Memory B cell (primary cell): ENCODE data around the gene RTL10.
A peak's percentile ranks its signal among the peaks of the same experiment; 100 is the strongest.

Source experiments
- ATAC-seq: fragments of 150-1000 bp; cut with Tn5 transposase; 2 replicates; pipeline ENCODE4 v1.10.0; 2021; ENCODE audit warnings: low read depth, mild to moderate bottlenecking, moderate library complexity
- DNase-seq, 2 donors: peaks; one replicate each; pipeline ENCODE4 v3.0.0; 2022; ENCODE audit warnings: low spot score in 2 of 2
- H3K27ac Mint-ChIP-seq: one replicate; pipeline ENCODE4 v1.8.0; 2022; ENCODE audit warnings: mild to moderate bottlenecking, moderate library complexity, mixed read lengths
- H3K27me3 Mint-ChIP-seq: one replicate; pipeline ENCODE4 v1.8.0; 2022; ENCODE audit warnings: mixed read lengths
- H3K36me3 Mint-ChIP-seq: one replicate; pipeline ENCODE4 v1.8.0; 2022; ENCODE audit warnings: mild to moderate bottlenecking, mixed read lengths
- H3K4me1 Mint-ChIP-seq: one replicate; pipeline ENCODE4 v1.8.0; 2022; ENCODE audit warnings: mixed read lengths
- H3K4me3 Mint-ChIP-seq: one replicate; pipeline ENCODE4 v1.8.0; 2022; ENCODE audit warnings: mild to moderate bottlenecking, moderate library complexity, mixed read lengths
- H3K9me3 Mint-ChIP-seq: one replicate; pipeline ENCODE4 v1.8.0; 2022; ENCODE audit warnings: mixed read lengths

The RTL10 gene

DNA sequence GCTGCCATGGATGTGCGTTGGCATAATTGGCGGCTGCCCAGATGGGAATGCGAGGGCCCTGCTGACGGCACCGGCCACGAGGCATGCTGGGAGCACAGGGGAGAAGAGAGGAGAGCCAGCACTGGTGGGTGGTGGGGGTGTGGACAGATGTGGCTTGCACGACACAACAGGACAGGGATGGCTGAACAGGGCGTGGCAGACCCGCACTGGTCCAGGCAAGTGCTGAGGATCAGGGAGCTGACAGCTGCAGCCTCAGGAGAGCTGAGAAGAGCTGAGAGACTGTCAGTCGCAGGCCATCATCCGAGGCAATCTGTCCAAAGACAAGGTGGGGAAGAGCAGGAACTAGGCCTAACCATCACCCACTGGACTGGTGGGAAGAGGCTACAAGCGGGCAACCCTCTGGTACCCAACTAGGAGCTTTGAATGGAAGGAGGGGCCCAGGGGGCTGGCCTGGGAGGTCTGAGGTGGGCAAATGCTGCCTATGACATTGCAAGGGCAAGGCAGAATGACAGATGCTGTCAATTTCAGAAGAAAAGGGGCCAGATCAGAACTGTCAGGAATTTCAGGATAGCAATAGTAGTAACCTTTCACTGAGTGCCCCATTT, 2.4 kb downstream of the RTL10 start:
- no peak overlapping the region for H3K4me3 Mint-ChIP-seq
- H3K4me1 Mint-ChIP-seq, result peaks cover 27% of the 10 kb centered on the region
- no peak overlapping the region for H3K27ac Mint-ChIP-seq
- no peaks in the 10 kb centered on the region for H3K9me3 Mint-ChIP-seq
- H3K27me3 Mint-ChIP-seq, result no peaks in the 10 kb centered on the region
- ATAC-seq, result no peak
- peaks cover 7% of the 10 kb centered on the region for H3K36me3 Mint-ChIP-seq
- DNase-seq, result no peak

- H3K36me3 Mint-ChIP-seq, result peaks cover 7% of the 10 kb centered on the region
- no peak for ATAC-seq
- H3K4me3 Mint-ChIP-seq, result no peak overlapping the region
- H3K27ac Mint-ChIP-seq, result no peak overlapping the region
- H3K4me1 Mint-ChIP-seq, result peaks cover 27% of the 10 kb centered on the region
- DNase-seq, result no peak
- H3K27me3 Mint-ChIP-seq, result no peaks in the 10 kb centered on the region
- H3K9me3 Mint-ChIP-seq, result no peaks in the 10 kb centered on the region
Measured at GRCh38 chr22:19851291-19852176, 3.1 kb downstream of the RTL10 start.

DNA sequence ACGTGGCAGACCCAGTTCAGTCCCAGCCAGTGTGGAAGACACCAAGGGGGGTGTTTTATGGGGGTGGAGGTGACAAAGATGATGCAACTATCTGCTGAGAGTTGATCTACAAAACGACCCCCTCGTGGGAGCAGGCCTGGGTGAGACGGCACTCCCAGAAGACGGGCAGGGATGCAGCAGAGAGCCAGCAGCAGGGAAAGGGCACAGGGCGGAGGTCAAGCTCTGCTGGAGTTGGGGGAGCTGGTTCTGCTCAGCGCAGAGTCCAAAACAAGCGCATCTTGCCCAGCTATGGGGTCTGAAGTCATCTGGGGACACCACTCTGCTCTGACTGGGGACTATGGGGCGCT, 3.9 kb downstream of the RTL10 start:
- peaks cover 7% of the 10 kb centered on the region for H3K36me3 Mint-ChIP-seq

GRCh38 chr22:19849835-19850762, 4.6 kb downstream of the RTL10 start:
- DNase-seq (no peak), ATAC-seq (no peak)
- Mint-ChIP-seq H3K27me3 (no peaks in the 10 kb centered on the region), H3K4me3 (no peak overlapping the region), H3K27ac (no peak overlapping the region), H3K9me3 (no peaks in the 10 kb centered on the region), H3K36me3 (peaks cover 7% of the 10 kb centered on the region), H3K4me1 (peaks cover 24% of the 10 kb centered on the region)

More for the DNA sequence above, 3.9 kb downstream of the RTL10 start:
- Mint-ChIP-seq H3K27ac (no peak overlapping the region), H3K27me3 (no peaks in the 10 kb centered on the region), H3K9me3 (no peaks in the 10 kb centered on the region), H3K4me1 (peaks cover 24% of the 10 kb centered on the region), H3K4me3 (no peak overlapping the region)
- DNase-seq (no peak), ATAC-seq (no peak)

- no peak overlapping the region for H3K4me3 Mint-ChIP-seq
- peaks cover 7% of the 10 kb centered on the region for H3K36me3 Mint-ChIP-seq
- no peak overlapping the region for H3K27ac Mint-ChIP-seq
- H3K9me3 Mint-ChIP-seq, result no peaks in the 10 kb centered on the region
- no peaks in the 10 kb centered on the region for H3K27me3 Mint-ChIP-seq
- DNase-seq (no peak), ATAC-seq (no peak)
- peaks cover 29% of the 10 kb centered on the region for H3K4me1 Mint-ChIP-seq
Measured at GRCh38 chr22:19848298-19849224, 6.1 kb downstream of the RTL10 start.

GRCh38 chr22:19847345-19847632, 7.4 kb downstream of the RTL10 start:
- peaks cover 18% of the 10 kb centered on the region for H3K4me1 Mint-ChIP-seq
- ATAC-seq (no peak), DNase-seq (no peak)
- peaks cover 7% of the 10 kb centered on the region for H3K36me3 Mint-ChIP-seq
- no peak overlapping the region for H3K4me3 Mint-ChIP-seq
- H3K9me3 Mint-ChIP-seq, result no peaks in the 10 kb centered on the region
- H3K27ac Mint-ChIP-seq, result no peak overlapping the region
- no peaks in the 10 kb centered on the region for H3K27me3 Mint-ChIP-seq

- DNase-seq, result no peak
- Mint-ChIP-seq H3K4me3 (no peak overlapping the region), H3K9me3 (no peaks in the 10 kb centered on the region), H3K27me3 (no peaks in the 10 kb centered on the region), H3K27ac (no peak overlapping the region), H3K4me1 (peaks cover 14% of the 10 kb centered on the region), H3K36me3 (peaks cover 4% of the 10 kb centered on the region)
- ATAC-seq, result no peak
Measured at GRCh38 chr22:19846620-19847344, 7.9 kb downstream of the RTL10 start.

DNA sequence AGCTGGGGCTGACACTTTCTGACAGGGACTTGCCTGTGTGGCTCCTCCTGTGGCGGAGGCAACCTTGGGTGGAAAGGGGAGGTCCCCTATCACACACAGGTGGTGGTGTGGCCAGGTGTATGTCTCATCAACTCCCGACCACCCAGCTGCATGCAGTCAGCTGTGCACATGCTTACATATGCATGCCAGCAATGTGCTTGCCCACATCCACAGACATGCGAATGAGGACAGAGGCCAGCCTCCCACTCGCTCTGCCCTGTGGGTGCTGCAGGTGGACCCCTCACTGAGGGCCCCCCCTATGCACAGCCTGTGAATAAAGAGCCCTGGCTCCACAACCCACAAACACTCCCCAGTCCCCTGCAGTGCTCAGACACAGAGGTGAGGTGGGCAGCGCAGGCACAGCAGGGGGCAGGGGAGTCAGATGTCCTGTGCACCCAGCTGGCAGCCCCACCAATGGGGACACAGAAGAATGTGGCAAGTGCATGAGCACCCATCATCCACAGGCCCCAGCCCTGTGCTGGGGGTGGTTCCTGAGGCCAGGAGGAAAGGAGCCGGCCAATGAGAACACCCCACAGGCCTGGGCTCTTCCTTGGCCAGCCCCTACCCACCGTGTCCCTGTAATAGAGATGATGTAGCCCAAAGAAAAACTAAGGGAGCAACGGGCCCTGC, 9.5 kb downstream of the RTL10 start:
- Mint-ChIP-seq H3K4me3 (no peak overlapping the region), H3K36me3 (no peaks in the 10 kb centered on the region), H3K27ac (no peak overlapping the region), H3K27me3 (no peaks in the 10 kb centered on the region), H3K9me3 (no peaks in the 10 kb centered on the region), H3K4me1 (peaks cover 14% of the 10 kb centered on the region)
- ATAC-seq (peak; percentile 31), DNase-seq (no peak)

DNA sequence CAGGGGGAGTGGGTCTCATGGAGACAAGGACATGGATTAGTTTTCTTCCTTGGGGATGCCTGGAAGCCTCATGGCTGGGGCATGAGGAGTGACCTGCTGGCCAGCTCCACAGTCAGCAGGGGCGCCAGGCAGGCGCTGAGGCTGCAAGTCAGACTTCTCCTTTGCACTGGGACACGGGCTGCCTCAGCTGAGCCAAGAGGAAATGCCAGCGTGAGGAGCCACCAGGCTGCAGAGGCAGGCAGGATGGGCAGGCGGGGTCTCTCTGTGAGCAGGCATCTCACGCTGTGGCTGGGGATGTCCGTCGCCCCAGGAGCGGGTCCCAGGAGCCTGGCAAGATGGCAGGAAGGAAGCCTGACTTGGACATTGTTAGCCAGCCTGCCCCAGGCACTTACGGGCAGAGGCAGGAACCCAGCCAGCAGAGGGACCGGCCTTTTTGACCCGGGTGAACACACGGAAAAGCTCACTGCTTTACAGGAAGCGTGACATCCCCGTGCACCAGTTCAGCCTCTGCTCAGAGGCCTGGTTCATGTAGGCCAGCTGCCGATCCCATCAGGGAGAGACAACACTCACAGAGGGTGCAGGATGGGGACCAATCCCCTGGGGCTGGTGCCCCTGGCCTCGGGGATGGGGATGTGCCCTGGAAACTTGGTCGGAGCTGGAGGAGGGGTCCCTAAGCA, 10.2 kb downstream of the RTL10 start:
- DNase-seq, result no peak
- Mint-ChIP-seq H3K9me3 (no peaks in the 10 kb centered on the region), H3K27me3 (no peaks in the 10 kb centered on the region), H3K4me1 (peaks cover 12% of the 10 kb centered on the region), H3K36me3 (no peaks in the 10 kb centered on the region), H3K27ac (peak overlapping the region; percentile 28), H3K4me3 (peak overlapping the region; percentile 32)
- ATAC-seq, result peak; percentile 31

DNA sequence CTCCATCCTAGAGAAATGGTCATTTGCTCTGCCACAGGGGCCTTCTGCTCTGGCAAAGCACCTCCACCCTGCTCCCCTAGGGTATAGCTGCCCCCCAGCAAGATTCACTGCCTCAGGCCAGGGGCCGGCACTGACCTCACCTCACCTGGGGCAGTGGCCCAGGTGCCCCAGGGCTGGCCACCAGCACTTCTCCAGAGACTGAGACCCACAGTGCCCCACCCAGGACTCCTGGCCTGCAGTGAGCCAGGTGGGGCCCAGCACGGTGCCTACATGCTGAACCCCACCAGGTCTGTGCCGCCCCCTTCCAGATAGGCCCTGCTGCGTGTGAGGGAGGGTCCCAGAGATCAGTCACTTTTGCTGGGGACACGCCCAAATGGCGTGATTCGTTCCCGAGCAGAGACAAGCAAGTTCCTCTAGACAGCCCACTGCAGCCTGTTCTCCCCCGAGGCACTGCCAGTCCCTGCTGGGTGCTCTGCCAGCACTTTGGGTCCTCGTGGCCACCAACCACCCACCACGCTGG, 10.8 kb downstream of the RTL10 start:
- no peaks in the 10 kb centered on the region for H3K9me3 Mint-ChIP-seq
- H3K4me1 Mint-ChIP-seq, result peaks cover 12% of the 10 kb centered on the region
- H3K4me3 Mint-ChIP-seq, result no peak overlapping the region
- DNase-seq (no peak), ATAC-seq (no peak)
- no peaks in the 10 kb centered on the region for H3K27me3 Mint-ChIP-seq
- peak overlapping the region; percentile 28 for H3K27ac Mint-ChIP-seq
- H3K36me3 Mint-ChIP-seq, result no peaks in the 10 kb centered on the region

DNA sequence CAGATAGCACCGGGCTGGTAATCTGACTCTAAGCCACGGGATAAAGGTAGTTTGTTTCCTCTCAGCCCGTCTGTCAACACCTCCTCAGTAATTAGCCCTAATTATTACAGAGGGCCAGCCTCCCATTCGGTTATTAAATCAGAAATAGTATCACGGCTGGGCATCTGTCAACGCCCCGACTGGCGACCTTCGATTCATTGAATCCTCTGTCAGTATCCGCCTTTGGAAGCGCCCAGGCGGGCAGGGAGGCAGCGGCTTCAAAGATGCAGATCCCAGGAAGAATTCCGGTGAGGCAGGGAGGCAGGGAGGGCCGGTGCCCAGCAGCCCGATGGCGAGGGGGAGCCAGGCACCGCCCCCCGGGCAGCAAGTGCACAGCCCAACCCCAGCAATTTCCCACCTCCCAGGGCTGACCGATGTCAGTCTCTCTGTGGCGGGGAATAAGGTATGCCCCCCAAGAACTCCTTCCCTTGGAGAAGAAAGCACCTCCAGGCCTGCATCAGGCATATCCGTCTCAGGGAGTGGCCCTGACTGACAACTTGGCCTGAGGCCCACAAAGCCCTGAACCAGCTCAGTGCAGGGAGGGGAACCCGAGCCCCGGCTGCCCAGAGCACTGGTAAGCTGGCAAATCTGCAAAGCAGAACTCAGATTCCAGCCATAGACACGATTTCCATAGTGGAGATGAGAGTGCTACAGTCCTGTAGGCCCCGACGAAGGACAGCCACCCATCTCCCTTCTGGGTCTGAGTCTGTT, 11.4 kb downstream of the RTL10 start:
- Mint-ChIP-seq H3K4me3 (no peak overlapping the region), H3K36me3 (no peaks in the 10 kb centered on the region), H3K27me3 (no peaks in the 10 kb centered on the region), H3K4me1 (peaks cover 15% of the 10 kb centered on the region), H3K27ac (no peak overlapping the region), H3K9me3 (no peaks in the 10 kb centered on the region)
- DNase-seq (no peak), ATAC-seq (no peak)
